LoVo (cell line): ENCODE results near the gene ARPIN.
"Not testable (repeated sequence)": the region's sequence is repeated elsewhere in the genome, so short reads cannot be mapped to it uniquely, and the experiment has no call there.

Source experiments
- DNase-seq: peaks from one replicate; pipeline ENCODE4 v3.0.0-alpha.2; 2016; ENCODE audit warnings: low spot score

ARPIN gene

GRCh38 chr15:89877083-89877425, 35.7 kb downstream of the ARPIN start:
- DNase-seq: no peak

GRCh38 chr15:89876396-89877082, 36.2 kb downstream of the ARPIN start:
- no peak for DNase-seq

- no peak for DNase-seq
These were observed 37.0 kb downstream of the ARPIN start for GRCh38 chr15:89875741-89876140.

GRCh38 chr15:89874926-89875564, 37.7 kb downstream of the ARPIN start:
- DNase-seq: peak; percentile 85

GRCh38 chr15:89870688-89871288, 42.0 kb downstream of the ARPIN start:
- DNase-seq: no peak

- DNase-seq: no peak
These were observed 42.7 kb downstream of the ARPIN start for GRCh38 chr15:89870006-89870405.

- not testable (repeated sequence) for DNase-seq
These were observed 43.3 kb downstream of the ARPIN start for GRCh38 chr15:89869490-89869889.

- DNase-seq: no peak
These were observed 47.6 kb downstream of the ARPIN start for GRCh38 chr15:89864958-89865739.

GRCh38 chr15:89863918-89864317, 48.8 kb downstream of the ARPIN start:
- no peak for DNase-seq

- DNase-seq: no peak
These were observed 51.9 kb downstream of the ARPIN start for GRCh38 chr15:89860891-89861290.

- no peak for DNase-seq
These were observed 52.3 kb downstream of the ARPIN start for GRCh38 chr15:89860431-89860830.

GRCh38 chr15:89858661-89859458, 53.9 kb downstream of the ARPIN start:
- DNase-seq: no peak

- DNase-seq: no peak
These were observed 55.1 kb downstream of the ARPIN start for GRCh38 chr15:89857673-89858072.

- DNase-seq: no peak
These were observed 56.8 kb downstream of the ARPIN start for GRCh38 chr15:89855948-89856347.

GRCh38 chr15:89854863-89855262, 57.9 kb downstream of the ARPIN start:
- not testable (repeated sequence) for DNase-seq

- DNase-seq: no peak
These were observed 60.3 kb downstream of the ARPIN start for GRCh38 chr15:89852342-89852995.

- no peak for DNase-seq
These were observed 60.9 kb downstream of the ARPIN start for GRCh38 chr15:89851673-89852341.

GRCh38 chr15:89848970-89849292, 63.8 kb downstream of the ARPIN start:
- DNase-seq: no peak

GRCh38 chr15:89847101-89847500, 65.7 kb downstream of the ARPIN start:
- no peak for DNase-seq

- peak; percentile 45 for DNase-seq
These were observed 67.4 kb downstream of the ARPIN start for GRCh38 chr15:89845305-89845893.
